ENCODE results near the gene CD34.

DNA sequence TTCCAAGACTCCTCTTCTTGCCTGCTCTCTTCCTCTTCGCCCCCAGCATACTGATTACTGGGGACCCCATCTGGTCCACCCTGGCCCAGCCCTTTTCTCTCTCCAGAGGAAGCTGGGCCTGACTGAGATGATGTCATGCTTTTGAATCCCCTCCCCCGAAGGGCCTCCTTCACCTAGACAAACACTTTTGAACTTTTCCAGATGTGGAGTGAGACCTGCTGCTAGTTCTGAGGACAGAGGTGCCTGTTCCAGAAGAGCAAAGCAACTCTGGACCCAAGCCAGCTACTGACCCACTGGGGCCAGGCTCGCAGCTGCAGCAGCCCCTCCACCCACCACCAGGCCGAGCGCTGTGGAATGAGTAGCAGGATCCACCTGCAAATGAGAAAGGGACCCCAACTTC is 8.4 kb downstream of the CD34 start:
- TF ChIP-seq, protein P1, sequence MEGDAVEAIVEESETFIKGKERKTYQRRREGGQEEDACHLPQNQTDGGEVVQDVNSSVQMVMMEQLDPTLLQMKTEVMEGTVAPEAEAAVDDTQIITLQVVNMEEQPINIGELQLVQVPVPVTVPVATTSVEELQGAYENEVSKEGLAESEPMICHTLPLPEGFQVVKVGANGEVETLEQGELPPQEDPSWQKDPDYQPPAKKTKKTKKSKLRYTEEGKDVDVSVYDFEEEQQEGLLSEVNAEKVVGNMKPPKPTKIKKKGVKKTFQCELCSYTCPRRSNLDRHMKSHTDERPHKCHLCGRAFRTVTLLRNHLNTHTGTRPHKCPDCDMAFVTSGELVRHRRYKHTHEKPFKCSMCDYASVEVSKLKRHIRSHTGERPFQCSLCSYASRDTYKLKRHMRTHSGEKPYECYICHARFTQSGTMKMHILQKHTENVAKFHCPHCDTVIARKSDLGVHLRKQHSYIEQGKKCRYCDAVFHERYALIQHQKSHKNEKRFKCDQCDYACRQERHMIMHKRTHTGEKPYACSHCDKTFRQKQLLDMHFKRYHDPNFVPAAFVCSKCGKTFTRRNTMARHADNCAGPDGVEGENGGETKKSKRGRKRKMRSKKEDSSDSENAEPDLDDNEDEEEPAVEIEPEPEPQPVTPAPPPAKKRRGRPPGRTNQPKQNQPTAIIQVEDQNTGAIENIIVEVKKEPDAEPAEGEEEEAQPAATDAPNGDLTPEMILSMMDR (conservative IDR thresholded peaks at IDR 0.05): no peak
- TF ChIP-seq EZH2 (IDR thresholded peaks at IDR 0.05; ENCODE audit: low read depth): no peak

Data from PC-9 (cell line).